ENCODE data around the gene NDOR1.

GRCh38 chr9:137192448-137192780 lies 13.1 kb upstream of the NDOR1 start:
- TF ChIP-seq GATA3 (IDR thresholded peaks at IDR 0.05; ENCODE audit: low read depth, low read length) (no peak), GATA2 (IDR thresholded peaks at IDR 0.05; ENCODE audit: low read depth, low read length) (no peak)

Data from SH-SY5Y (cell line).